IMR-90 (cell line): ENCODE data around the gene LCK. TPM values are rescaled to one million over a fixed set of nuclear protein-coding genes. Genes with fewer than 3 reads are reported as not detected.

ENCODE experiments used
- ATAC-seq: fragments of 200-7000 bp; cut with Tn5 transposase; 2 replicates; pipeline ENCODE4 v1.9.1; 2020; ENCODE audit warnings: low read depth, mild to moderate bottlenecking, moderate library complexity
- BruUV-seq: library from RNA; stranded (reverse); fragments of 400-500 nt; replicated peaks from 2 replicates; lab custom pipeline; 2021; lab: Mats Ljungman, UMichigan
- CTCF ChIA-PET: fragments of 300-600 bp; formaldehyde crosslinking; extraction: SDS; loops from one replicate; lab custom pipeline; 2021; ENCODE audit warnings: antibody characterized with exemption; lab: Yijun Ruan, JAX
- POLR2A ChIA-PET: fragments of 300-600 bp; sonication (Branson Sonifier 250); formaldehyde crosslinking; loops from one replicate; lab custom pipeline; 2022; ENCODE audit warnings: antibody characterized with exemption; ENCODE audit not compliant: unreplicated experiment; lab: Charles Lee
- DNase-seq: peaks from one replicate; pipeline ENCODE4 v3.0.0; 2013
- H2AFZ ChIP-seq: replicated peaks from 2 replicates; pipeline ENCODE3; 2013; ENCODE audit warnings: low read length, mild to moderate bottlenecking; ENCODE audit not compliant: poor library complexity
- H2AK5ac ChIP-seq: 2 replicates; pipeline ENCODE4 v1.6.1; 2013; ENCODE audit warnings: low read depth, low read length, inconsistent platforms
- H2AK9ac ChIP-seq: replicated peaks from 2 replicates; pipeline ENCODE3; 2013; ENCODE audit warnings: mild to moderate bottlenecking, low read depth, low read length, moderate library complexity; ENCODE audit not compliant: poor library complexity
- H2BK120ac ChIP-seq: 2 replicates; pipeline ENCODE4 v1.6.1; 2013; ENCODE audit warnings: low read depth, low read length, inconsistent platforms
- H2BK15ac ChIP-seq: 3 replicates; pipeline ENCODE4 v1.6.1; 2013; ENCODE audit warnings: low read depth, low read length, inconsistent platforms
- H2BK20ac ChIP-seq: 2 replicates; pipeline ENCODE4 v1.6.1; 2013; ENCODE audit warnings: low read depth, mild to moderate bottlenecking, inconsistent platforms, low read length, moderate library complexity
- H2BK5ac ChIP-seq: 2 replicates; pipeline ENCODE4 v1.6.1; 2013; ENCODE audit warnings: mild to moderate bottlenecking, low read depth, low read length, inconsistent platforms; ENCODE audit not compliant: poor library complexity, severe bottlenecking
- H3K14ac ChIP-seq: replicated peaks from 2 replicates; pipeline ENCODE4 v1.6.1; 2013; ENCODE audit warnings: low read depth, low read length, inconsistent platforms
- H3K18ac ChIP-seq: 2 replicates; pipeline ENCODE4 v1.6.1; 2013; ENCODE audit warnings: low read depth, low read length, control low read depth
- H3K23ac ChIP-seq: 2 replicates; pipeline ENCODE4 v1.6.1; 2013; ENCODE audit warnings: low read depth, low read length, inconsistent platforms
- H3K27ac ChIP-seq: 2 replicates; pipeline ENCODE4 v1.5.1; 2013; ENCODE audit warnings: mild to moderate bottlenecking, control low read depth, low read length; ENCODE audit not compliant: insufficient read depth
- H3K27me3 ChIP-seq: 2 replicates; pipeline ENCODE4 v1.6.1; 2013; ENCODE audit warnings: low read length; ENCODE audit not compliant: control insufficient read depth, insufficient read depth
- H3K36me3 ChIP-seq: 2 replicates; pipeline ENCODE4 v1.6.1; 2013; ENCODE audit warnings: low read length, mixed read lengths; ENCODE audit not compliant: control insufficient read depth, insufficient read depth
- H3K4ac ChIP-seq: 2 replicates; pipeline ENCODE4 v1.6.1; 2013; ENCODE audit warnings: low read depth, low read length, inconsistent platforms
- H3K4me1 ChIP-seq: 2 replicates; pipeline ENCODE4 v1.6.1; 2013; ENCODE audit warnings: low read length, mixed read lengths; ENCODE audit not compliant: control insufficient read depth, insufficient read depth
- H3K4me2 ChIP-seq: 2 replicates; pipeline ENCODE4 v1.6.1; 2013; ENCODE audit warnings: low read depth, mild to moderate bottlenecking, control low read depth, low read length, moderate library complexity
- H3K4me3 ChIP-seq: 2 replicates; pipeline ENCODE4 v1.5.1; 2013; ENCODE audit warnings: low read depth, mild to moderate bottlenecking, control low read depth, low read length, moderate library complexity; ENCODE audit not compliant: insufficient read depth
- H3K56ac ChIP-seq: 2 replicates; pipeline ENCODE4 v1.6.1; 2013; ENCODE audit warnings: low read length, inconsistent platforms; ENCODE audit not compliant: insufficient read depth; ENCODE audit errors: extremely low read depth
- H3K79me1 ChIP-seq, 2 experiments: 2 replicates each; pipeline ENCODE4 v1.6.1; 2013; ENCODE audit warnings: low read length in 2 of 2, inconsistent platforms in 1 of 2, low read depth in 1 of 2
- H3K9ac ChIP-seq: 2 replicates; pipeline ENCODE4 v1.6.1; 2013; ENCODE audit warnings: low read depth, low read length, control low read depth
- H3K9me1 ChIP-seq: 2 replicates; pipeline ENCODE4 v1.6.1; 2013; ENCODE audit warnings: low read length, inconsistent platforms; ENCODE audit not compliant: insufficient read depth
- H3K9me3 ChIP-seq: 2 replicates; pipeline ENCODE4 v1.6.1; 2013; ENCODE audit warnings: low read length; ENCODE audit not compliant: control insufficient read depth, insufficient read depth
- H4K20me1 ChIP-seq: 2 replicates; pipeline ENCODE4 v1.6.1; 2013; ENCODE audit warnings: low read length, inconsistent platforms; ENCODE audit not compliant: insufficient read depth
- H4K5ac ChIP-seq: 2 replicates; pipeline ENCODE4 v1.6.1; 2013; ENCODE audit warnings: mild to moderate bottlenecking, low read depth, low read length, control low read depth
- H4K8ac ChIP-seq, 2 experiments: 2 replicates each; pipeline ENCODE4 v1.6.1; 2013; ENCODE audit warnings: low read depth in 2 of 2, low read length in 2 of 2, control low read depth in 1 of 2, inconsistent platforms in 1 of 2
- H4K91ac ChIP-seq: 2 replicates; pipeline ENCODE4 v1.6.1; 2013; ENCODE audit warnings: low read depth, low read length, inconsistent platforms; ENCODE audit not compliant: insufficient read depth
- CEBPB ChIP-seq: IDR thresholded peaks from 2 replicates; pipeline ENCODE4 v1.6.1; 2012; ENCODE audit warnings: low read depth, low read length, improper control_type of control experiment
- MAFK ChIP-seq: IDR thresholded peaks from 2 replicates; pipeline ENCODE4 v1.6.1; 2012; ENCODE audit warnings: low read depth, low read length, improper control_type of control experiment
- POLR2A ChIP-seq: IDR thresholded peaks from 2 replicates; pipeline ENCODE4 v1.6.1; 2012; ENCODE audit warnings: mild to moderate bottlenecking, low read depth, low read length
- SMC3 ChIP-seq: fragments of 150-350 bp; IDR thresholded peaks from 2 replicates; pipeline ENCODE4 v1.6.1; 2016; ENCODE audit warnings: low read depth, mild to moderate bottlenecking, antibody characterized with exemption, low read length, moderate library complexity
- WGBS, 2 experiments: methylation state at CpG; one replicate each; pipeline versions ENCODE4 v1.1.5 to v1.1.7; 2013; ENCODE audit warnings: missing lambda C conversion rate in 2 of 2; ENCODE audit not compliant: insufficient read length in 1 of 2; ENCODE audit errors: extremely low coverage in 2 of 2; 5-methylcytosine and 5-hydroxymethylcytosine counted together
- dilution Hi-C: fragments of 300-500 bp; cut with HindIII; formaldehyde crosslinking; loops from one replicate; pipeline ENCODE4 v1.14.3; 2018; ENCODE audit warnings: low sequenced_read_pairs; ENCODE audit not compliant: unreplicated experiment
- in situ Hi-C: fragments of 300-500 bp; cut with MboI; formaldehyde crosslinking; loops from 3 replicates; pipeline ENCODE4 v1.14.3; 2019; ENCODE audit warnings: low sequenced_read_pairs, inconsistent platforms, mixed read lengths
- intact Hi-C: fragments of 100-400 bp; cut with micrococcal nuclease; formaldehyde crosslinking; loops from 2 replicates; pipeline ENCODE4 v1.10.0; 2022
- polyA plus RNA-seq, 3 experiments: library from polyadenylated mRNA; depleted of rRNA; stranded (reverse); fragments of >200 nt; gene quantifications; 2 replicates each; pipeline ENCODE4 v1.2.3, GENCODE V29; 2012; ENCODE audit warnings: low replicate concordance in 1 of 3
- total RNA-seq: library from RNA; depleted of rRNA; stranded (reverse); fragments of >200 nt; gene quantifications from 2 replicates; pipeline ENCODE4 v1.2.3, GENCODE V29; 2012
- TF ChIP-seq, protein P1 (sequence below): fragments of 150-350 bp; IDR thresholded peaks from 2 replicates; pipeline ENCODE4 v1.6.1; 2017; ENCODE audit warnings: mild to moderate bottlenecking, antibody characterized with exemption, low read length, low read depth
- TF ChIP-seq, protein P2 (sequence below): fragments of 150-350 bp; IDR thresholded peaks from 2 replicates; pipeline ENCODE4 v1.6.1; 2016; ENCODE audit warnings: low read depth, mild to moderate bottlenecking, low read length, moderate library complexity, borderline replicate concordance

The LCK gene
- total and polyA plus RNA-seq, 2 of the 4 experiments (the other 2 are of a cell fraction), result not detected

DNA sequence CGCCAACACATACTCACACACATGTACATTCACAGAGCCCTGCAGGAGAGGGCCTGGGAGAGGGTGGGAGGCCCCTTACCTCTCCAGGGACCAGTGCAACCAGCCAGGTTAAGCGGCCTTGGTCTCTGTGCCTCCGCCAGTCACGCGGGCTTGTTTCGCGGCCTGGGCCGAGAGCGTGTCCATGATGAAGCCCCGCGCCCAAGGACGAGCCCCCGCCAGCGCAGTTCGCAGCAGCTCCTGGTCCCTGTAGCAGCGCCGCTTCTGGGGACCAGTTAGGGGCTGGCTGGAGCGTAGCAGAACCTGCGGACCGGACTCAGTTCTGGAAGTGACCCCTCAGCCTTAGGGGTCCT lies 11.3 kb upstream of the LCK start:
- H4K8ac ChIP-seq, result peak overlapping the region; percentile 16 to 78; a peak in 2 of 4 replicates
- H2BK120ac ChIP-seq, result peak overlapping the region; percentile 68
- WGBS, 2 experiments, result 60% methylated on average over 13 of the region's 20 CpGs; no CpG with 5 or more reads in 1 of the 2 experiments
- H2AK9ac ChIP-seq, result peak overlapping the region; percentile 92
- peak overlapping the region; percentile 55; the same call in 1 of the 2 replicates for H2BK20ac ChIP-seq
- H3K4me3 ChIP-seq, result no peak overlapping the region
- H3K79me1 ChIP-seq, result peaks cover 0 to 31% of the 10 kb centered on the region in 2 experiments; a peak in 2 of 4 replicates
- no peak overlapping the region for H3K14ac ChIP-seq
- TF ChIP-seq, protein P1, sequence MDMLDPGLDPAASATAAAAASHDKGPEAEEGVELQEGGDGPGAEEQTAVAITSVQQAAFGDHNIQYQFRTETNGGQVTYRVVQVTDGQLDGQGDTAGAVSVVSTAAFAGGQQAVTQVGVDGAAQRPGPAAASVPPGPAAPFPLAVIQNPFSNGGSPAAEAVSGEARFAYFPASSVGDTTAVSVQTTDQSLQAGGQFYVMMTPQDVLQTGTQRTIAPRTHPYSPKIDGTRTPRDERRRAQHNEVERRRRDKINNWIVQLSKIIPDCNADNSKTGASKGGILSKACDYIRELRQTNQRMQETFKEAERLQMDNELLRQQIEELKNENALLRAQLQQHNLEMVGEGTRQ, result no peak
- TF ChIP-seq MAFK (no peak), SMC3 (no peak), CEBPB (no peak), POLR2A (no peak)
- TF ChIP-seq, protein P2, sequence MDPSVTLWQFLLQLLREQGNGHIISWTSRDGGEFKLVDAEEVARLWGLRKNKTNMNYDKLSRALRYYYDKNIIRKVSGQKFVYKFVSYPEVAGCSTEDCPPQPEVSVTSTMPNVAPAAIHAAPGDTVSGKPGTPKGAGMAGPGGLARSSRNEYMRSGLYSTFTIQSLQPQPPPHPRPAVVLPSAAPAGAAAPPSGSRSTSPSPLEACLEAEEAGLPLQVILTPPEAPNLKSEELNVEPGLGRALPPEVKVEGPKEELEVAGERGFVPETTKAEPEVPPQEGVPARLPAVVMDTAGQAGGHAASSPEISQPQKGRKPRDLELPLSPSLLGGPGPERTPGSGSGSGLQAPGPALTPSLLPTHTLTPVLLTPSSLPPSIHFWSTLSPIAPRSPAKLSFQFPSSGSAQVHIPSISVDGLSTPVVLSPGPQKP, result no peak
- in situ Hi-C loops, result no loop called here
- CTCF ChIA-PET, result interaction anchor here (1.1 to 1.7 kb wide), 2 partner anchors 9 to 24 kb away, joined by 5 to 6 read pairs; no protein-coding TSS in a partner anchor
- no peak overlapping the region for H3K18ac ChIP-seq
- H3K4ac ChIP-seq, result peak overlapping the region; percentile 86
- no peak for ATAC-seq
- no peaks in the 10 kb centered on the region for H4K20me1 ChIP-seq
- peak overlapping the region; percentile 86; the same call in 1 of the 2 replicates for H3K4me2 ChIP-seq
- H4K91ac ChIP-seq, result peak overlapping the region; percentile 69
- no peaks in the 10 kb centered on the region for H3K27me3 ChIP-seq
- peak overlapping the region; percentile 51; the same call in 1 of the 2 replicates for H2AK5ac ChIP-seq
- no peak for DNase-seq
- H3K36me3 ChIP-seq, result peaks cover under 1% of the 10 kb centered on the region; the same call in 1 of the 2 replicates
- no peak overlapping the region for H3K56ac ChIP-seq
- H2AFZ ChIP-seq, result peak overlapping the region; percentile 89
- dilution Hi-C loops, result no loop called here
- no peak overlapping the region for H2BK5ac ChIP-seq
- intact Hi-C loops, result loop anchor here (5.0 kb wide), 2 partner anchors 73 to 93 kb away; no protein-coding TSS in a partner anchor
- H3K27ac ChIP-seq, result no peak overlapping the region
- no peak overlapping the region for H3K9ac ChIP-seq
- peaks cover 15% of the 10 kb centered on the region for H3K9me1 ChIP-seq
- POLR2A ChIA-PET, result no interaction called here
- no TSS peak for BruUV-seq
- no peak overlapping the region for H4K5ac ChIP-seq
- no peak overlapping the region for H3K23ac ChIP-seq
- H3K4me1 ChIP-seq, result peaks cover 16% of the 10 kb centered on the region
- H2BK15ac ChIP-seq, result no peak overlapping the region
- no peaks in the 10 kb centered on the region for H3K9me3 ChIP-seq
